Stomach smooth muscle (tissue), 2 donors: ENCODE measurements around the gene CAPN12.
A peak's percentile ranks its signal among the peaks of the same experiment; 100 is the strongest.

Source experiments
- H3K27ac ChIP-seq: one replicate; pipeline ENCODE4 v1.7.0; 2013; ENCODE audit warnings: mild to moderate bottlenecking, low read length, inconsistent platforms
- H3K27me3 ChIP-seq, 2 donors: one replicate each; pipeline ENCODE4 v1.7.0; 2013; ENCODE audit warnings: low read length in 2 of 2; ENCODE audit not compliant: insufficient read depth in 2 of 2, control insufficient read depth in 1 of 2
- H3K36me3 ChIP-seq, 2 donors: one replicate each; pipeline ENCODE4 v1.7.0; 2013; ENCODE audit warnings: low read length in 2 of 2; ENCODE audit not compliant: control insufficient read depth in 2 of 2, insufficient read depth in 2 of 2
- H3K4me1 ChIP-seq: one replicate; pipeline ENCODE4 v1.7.0; 2013; ENCODE audit warnings: low read length; ENCODE audit not compliant: control insufficient read depth, insufficient read depth
- H3K4me3 ChIP-seq, 2 donors: one replicate each; pipeline ENCODE4 v1.7.0; 2013; ENCODE audit warnings: low read length in 2 of 2
- H3K9ac ChIP-seq, 2 donors: one replicate each; pipeline ENCODE4 v1.7.0; 2013; ENCODE audit warnings: low read length in 2 of 2, mild to moderate bottlenecking in 1 of 2
- H3K9me3 ChIP-seq, 2 donors: one replicate each; pipeline ENCODE4 v1.7.0; 2013; ENCODE audit warnings: low read length in 2 of 2; ENCODE audit not compliant: control insufficient read depth in 2 of 2
- donor health status: healthy.
- donor health status: Pancreatic carcinoma.

CAPN12 gene

DNA sequence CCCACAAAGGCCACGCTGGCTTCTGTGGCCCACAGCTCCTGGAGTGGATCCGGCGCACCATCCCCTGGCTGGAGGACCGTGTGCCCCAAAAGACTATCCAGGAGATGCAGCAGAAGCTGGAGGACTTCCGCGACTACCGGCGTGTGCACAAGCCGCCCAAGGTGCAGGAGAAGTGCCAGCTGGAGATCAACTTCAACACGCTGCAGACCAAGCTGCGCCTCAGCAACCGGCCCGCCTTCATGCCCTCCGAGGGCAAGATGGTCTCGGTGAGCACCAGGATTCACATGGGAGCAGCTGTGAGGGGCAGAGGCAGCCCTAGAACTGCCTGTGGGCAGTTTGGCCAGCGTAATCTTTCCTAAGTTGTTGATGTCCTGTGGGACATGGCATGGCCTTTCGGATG lies 27.2 kb downstream of the CAPN12 start:
- Histone ChIP-seq H3K4me3 (no peak overlapping the region), H3K27ac (no peak overlapping the region), H3K4me1 (peaks cover 66% of the 10 kb centered on the region), H3K9ac (no peak overlapping the region), H3K27me3 (no peaks in the 10 kb centered on the region), H3K36me3 (peaks cover 45 to 60% of the 10 kb centered on the region in 2 donors), H3K9me3 (no peaks in the 10 kb centered on the region)

GRCh38 chr19:38715555-38715954 lies 28.7 kb downstream of the CAPN12 start:
- Histone ChIP-seq H3K27ac (peak overlapping the region; percentile 18), H3K9ac (no peak overlapping the region), H3K4me3 (no peak overlapping the region), H3K4me1 (peaks cover 73% of the 10 kb centered on the region), H3K27me3 (no peaks in the 10 kb centered on the region), H3K36me3 (peaks cover 30 to 52% of the 10 kb centered on the region in 2 donors), H3K9me3 (no peaks in the 10 kb centered on the region)

DNA sequence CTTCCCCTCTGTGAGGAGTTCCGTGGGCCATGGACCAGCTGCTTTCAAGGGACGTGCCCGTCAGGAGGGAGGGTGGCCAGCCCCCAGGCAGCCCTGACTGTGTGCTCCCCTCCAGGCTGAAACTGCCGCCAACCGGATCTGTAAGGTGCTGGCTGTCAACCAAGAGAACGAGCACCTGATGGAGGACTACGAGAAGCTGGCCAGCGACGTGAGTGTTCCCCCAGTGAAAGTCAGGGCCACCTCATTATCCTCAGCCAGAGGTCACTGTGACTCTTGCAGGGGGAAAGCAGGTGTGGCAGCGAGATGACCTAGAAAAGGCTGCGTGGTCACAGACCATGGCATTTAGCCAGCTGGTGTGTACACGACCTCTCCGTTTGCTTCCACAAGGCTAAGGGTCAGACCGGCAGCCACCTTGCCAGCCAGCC lies 29.9 kb downstream of the CAPN12 start:
- H3K4me1 ChIP-seq = peaks cover 76% of the 10 kb centered on the region
- no peak overlapping the region for H3K4me3 ChIP-seq
- H3K9ac ChIP-seq = no peak overlapping the region
- no peaks in the 10 kb centered on the region for H3K9me3 ChIP-seq
- peak overlapping the region; percentile 84 for H3K27ac ChIP-seq
- H3K27me3 ChIP-seq = no peaks in the 10 kb centered on the region
- peaks cover 33 to 55% of the 10 kb centered on the region in 2 donors for H3K36me3 ChIP-seq

GRCh38 chr19:38713865-38714264 lies 30.4 kb downstream of the CAPN12 start:
- Histone ChIP-seq H3K27me3 (no peaks in the 10 kb centered on the region), H3K9me3 (no peaks in the 10 kb centered on the region), H3K4me1 (peaks cover 76% of the 10 kb centered on the region), H3K9ac (no peak overlapping the region), H3K36me3 (peaks cover 36 to 55% of the 10 kb centered on the region in 2 donors), H3K27ac (peak overlapping the region; percentile 84), H3K4me3 (no peak overlapping the region)

GRCh38 chr19:38713227-38713649 lies 31.0 kb downstream of the CAPN12 start:
- Histone ChIP-seq H3K4me1 (peaks cover 78% of the 10 kb centered on the region), H3K36me3 (peaks cover 39 to 54% of the 10 kb centered on the region in 2 donors), H3K27ac (peak overlapping the region; percentile 84), H3K9ac (peak overlapping the region in 1 of 2 donors; percentile 47), H3K4me3 (peak overlapping the region in 1 of 2 donors; percentile 35), H3K27me3 (no peaks in the 10 kb centered on the region), H3K9me3 (no peaks in the 10 kb centered on the region)

DNA sequence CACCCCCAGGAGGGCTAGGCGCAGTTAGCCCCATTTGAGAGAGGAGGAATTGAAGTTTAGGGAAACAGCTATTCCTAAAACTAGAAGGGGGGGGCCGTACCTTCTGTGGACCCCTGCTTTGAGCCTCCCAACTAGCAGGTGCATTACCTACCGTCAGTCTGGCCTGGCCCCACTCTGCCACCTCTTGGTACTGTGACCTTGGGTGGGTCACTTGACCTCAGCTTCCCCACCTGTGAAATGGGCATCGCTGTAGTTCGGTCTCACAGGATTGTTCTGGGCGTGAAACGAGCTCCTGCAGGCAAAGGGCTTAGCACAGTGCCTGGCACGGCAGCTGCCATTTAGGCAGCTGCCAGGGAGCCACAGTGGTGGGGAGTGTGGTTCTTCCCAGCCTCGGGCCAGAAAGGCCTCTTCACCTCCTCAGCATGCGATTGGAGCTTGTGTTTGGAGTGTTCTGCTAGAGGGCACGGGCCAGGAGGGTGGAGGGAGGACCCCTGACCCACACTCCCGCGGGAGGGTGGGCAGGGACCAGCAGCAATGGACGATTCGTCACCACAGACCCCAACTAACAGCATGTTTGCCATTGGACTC lies 32.0 kb downstream of the CAPN12 start:
- Histone ChIP-seq H3K36me3 (peaks cover 41 to 55% of the 10 kb centered on the region in 2 donors), H3K27ac (peak overlapping the region; percentile 84), H3K4me1 (peaks cover 84% of the 10 kb centered on the region), H3K27me3 (no peaks in the 10 kb centered on the region), H3K4me3 (peak overlapping the region in 1 of 2 donors; percentile 15), H3K9ac (peak overlapping the region; percentile 13 to 42), H3K9me3 (no peaks in the 10 kb centered on the region)

DNA sequence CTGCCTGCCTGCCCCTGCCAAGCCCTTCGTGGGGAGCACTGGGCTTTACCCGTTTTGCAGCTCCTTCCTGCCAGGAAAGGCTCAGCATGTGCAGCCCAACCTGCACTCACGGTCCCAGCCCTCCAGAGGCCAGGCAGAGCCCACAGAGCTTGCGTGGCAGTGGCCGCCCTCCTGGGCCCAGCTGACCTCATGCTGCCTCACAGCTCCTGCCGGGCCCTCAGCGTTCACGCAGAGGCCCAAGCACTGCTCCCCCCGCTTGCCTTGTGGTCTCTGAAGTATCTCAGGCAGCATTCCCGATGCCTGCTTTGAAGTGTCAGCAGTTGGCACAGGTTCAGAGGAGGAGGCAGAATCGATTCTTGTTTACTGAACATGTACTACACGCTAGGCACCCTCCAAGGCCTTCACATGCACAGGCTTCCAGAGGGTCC lies 32.5 kb downstream of the CAPN12 start:
- peaks cover 89% of the 10 kb centered on the region for H3K4me1 ChIP-seq

DNA sequence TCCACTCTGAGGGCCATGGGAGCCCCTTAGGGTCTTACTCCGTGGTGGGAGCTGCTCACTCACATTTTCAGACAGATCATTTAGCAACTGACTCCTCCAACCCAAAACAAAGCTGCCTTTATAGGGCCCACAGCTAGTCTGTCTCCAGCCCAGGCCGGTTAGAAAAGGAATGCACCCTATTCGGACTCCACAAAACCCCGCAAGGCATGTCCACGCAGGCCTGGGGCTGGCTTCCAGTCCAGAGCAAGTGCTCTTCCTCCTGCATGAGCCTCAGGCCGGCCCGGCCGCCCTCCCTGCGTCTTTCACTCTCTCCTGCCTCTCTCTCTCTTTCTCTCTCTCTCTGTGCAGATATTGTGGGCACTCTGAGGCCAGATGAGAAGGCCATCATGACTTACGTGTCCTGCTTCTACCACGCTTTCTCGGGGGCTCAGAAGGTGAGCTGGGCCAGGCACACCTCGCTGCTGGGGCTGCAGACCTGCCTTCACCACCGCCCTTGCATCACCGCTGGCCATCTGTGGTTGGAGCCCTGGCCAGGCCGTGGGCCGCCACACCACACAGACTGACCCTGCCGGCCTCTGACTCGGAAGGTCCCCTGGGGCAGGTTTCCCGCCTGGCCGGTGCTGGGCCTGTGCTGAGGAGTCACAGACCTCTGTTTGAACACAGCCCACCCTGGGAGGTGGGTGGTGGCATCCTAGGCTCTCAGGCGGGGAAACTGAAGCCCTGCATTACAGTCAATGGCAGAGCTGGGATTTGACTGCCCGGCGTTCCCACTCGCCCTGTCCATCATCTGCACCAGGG lies 33.1 kb downstream of the CAPN12 start:
- Histone ChIP-seq H3K27me3 (no peaks in the 10 kb centered on the region), H3K4me3 (peak overlapping the region in 1 of 2 donors; percentile 8), H3K9ac (peak overlapping the region; percentile 29 to 61), H3K36me3 (peaks cover 41 to 53% of the 10 kb centered on the region in 2 donors), H3K4me1 (peaks cover 91% of the 10 kb centered on the region), H3K27ac (peak overlapping the region; percentile 84), H3K9me3 (no peaks in the 10 kb centered on the region)

More for the DNA sequence above, 32.5 kb downstream of the CAPN12 start:
- peaks cover 40 to 54% of the 10 kb centered on the region in 2 donors for H3K36me3 ChIP-seq
- H3K9ac ChIP-seq = peak overlapping the region; percentile 42 to 61
- no peaks in the 10 kb centered on the region for H3K27me3 ChIP-seq
- peak overlapping the region; percentile 84 for H3K27ac ChIP-seq
- H3K9me3 ChIP-seq = no peaks in the 10 kb centered on the region
- H3K4me3 ChIP-seq = peak overlapping the region in 1 of 2 donors; percentile 15

DNA sequence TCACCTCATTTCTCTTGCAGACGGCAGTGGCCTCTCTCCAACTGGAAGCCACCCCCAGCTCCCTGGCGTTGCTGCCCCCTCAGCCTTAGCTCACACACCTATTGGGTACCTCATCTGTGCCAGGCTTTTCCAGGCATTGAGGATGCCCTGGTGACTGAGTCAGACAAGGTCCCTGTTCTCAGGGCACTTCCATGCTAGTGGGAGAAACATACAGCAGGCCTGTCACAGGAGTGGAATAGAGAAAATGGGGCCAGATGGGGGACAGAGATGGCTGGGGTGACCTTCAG lies 33.9 kb downstream of the CAPN12 start:
- Histone ChIP-seq H3K27ac (peak overlapping the region; percentile 84), H3K4me1 (peaks cover 95% of the 10 kb centered on the region), H3K9me3 (no peaks in the 10 kb centered on the region), H3K27me3 (no peaks in the 10 kb centered on the region), H3K4me3 (no peak overlapping the region), H3K9ac (peak overlapping the region; percentile 29 to 61), H3K36me3 (peaks cover 48 to 61% of the 10 kb centered on the region in 2 donors)

DNA sequence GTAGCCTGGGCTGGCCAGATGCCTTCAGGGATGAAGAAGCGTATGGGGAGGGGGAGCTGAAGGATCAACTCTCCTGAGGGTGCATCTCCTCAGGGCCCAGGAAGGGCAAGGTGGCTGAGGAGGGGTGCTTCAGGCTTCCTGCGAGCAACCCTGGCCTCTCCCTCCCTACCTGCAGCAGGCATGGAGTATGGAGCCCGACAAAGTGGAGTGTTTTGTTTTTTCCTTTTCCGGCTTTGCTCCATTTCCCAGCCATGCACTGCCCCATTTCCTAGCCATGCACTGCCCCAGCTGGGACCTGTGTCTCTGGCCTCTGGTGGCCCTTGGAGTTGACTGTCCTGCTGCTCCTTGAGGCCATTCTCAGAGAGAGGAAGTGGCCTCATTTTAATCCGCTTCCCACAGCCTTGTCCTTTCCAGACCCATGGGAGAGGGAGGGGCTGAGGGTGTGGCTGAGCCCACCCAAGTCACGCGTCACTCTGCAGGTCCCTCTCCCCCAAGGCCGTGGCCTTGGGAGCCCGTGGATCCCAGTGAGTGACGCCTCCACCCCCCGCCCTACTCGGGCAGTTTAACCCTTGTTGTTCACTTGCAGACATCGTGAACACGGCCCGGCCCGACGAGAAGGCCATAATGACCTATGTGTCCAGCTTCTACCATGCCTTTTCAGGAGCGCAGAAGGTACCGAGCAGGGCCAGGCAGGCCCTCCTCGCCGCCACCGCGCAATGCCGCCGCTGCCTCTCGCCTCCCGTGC lies 34.4 kb downstream of the CAPN12 start:
- peaks cover 50 to 64% of the 10 kb centered on the region in 2 donors for H3K36me3 ChIP-seq
- peak overlapping the region in 1 of 2 donors; percentile 21 for H3K9ac ChIP-seq
- peak overlapping the region; percentile 84 for H3K27ac ChIP-seq
- no peaks in the 10 kb centered on the region for H3K27me3 ChIP-seq
- H3K9me3 ChIP-seq = no peaks in the 10 kb centered on the region
- H3K4me3 ChIP-seq = no peak overlapping the region
- peaks cover 95% of the 10 kb centered on the region for H3K4me1 ChIP-seq
